ENCODE data around the gene DGUOK. TPM values are rescaled to one million over a fixed set of nuclear protein-coding genes. Genes with fewer than 3 reads are reported as not detected.

Gene DGUOK
- total RNA-seq, 2 donors from 2014 or later: 77.4 to 107 TPM

GRCh38 chr2:73921581-73921980 lies 5.1 kb upstream of the DGUOK start:
- H3K36me3 ChIP-seq: no peaks in the 10 kb centered on the region
- WGBS: 70% methylated on average over 9 of the region's 9 CpGs
- TF ChIP-seq, protein P1, sequence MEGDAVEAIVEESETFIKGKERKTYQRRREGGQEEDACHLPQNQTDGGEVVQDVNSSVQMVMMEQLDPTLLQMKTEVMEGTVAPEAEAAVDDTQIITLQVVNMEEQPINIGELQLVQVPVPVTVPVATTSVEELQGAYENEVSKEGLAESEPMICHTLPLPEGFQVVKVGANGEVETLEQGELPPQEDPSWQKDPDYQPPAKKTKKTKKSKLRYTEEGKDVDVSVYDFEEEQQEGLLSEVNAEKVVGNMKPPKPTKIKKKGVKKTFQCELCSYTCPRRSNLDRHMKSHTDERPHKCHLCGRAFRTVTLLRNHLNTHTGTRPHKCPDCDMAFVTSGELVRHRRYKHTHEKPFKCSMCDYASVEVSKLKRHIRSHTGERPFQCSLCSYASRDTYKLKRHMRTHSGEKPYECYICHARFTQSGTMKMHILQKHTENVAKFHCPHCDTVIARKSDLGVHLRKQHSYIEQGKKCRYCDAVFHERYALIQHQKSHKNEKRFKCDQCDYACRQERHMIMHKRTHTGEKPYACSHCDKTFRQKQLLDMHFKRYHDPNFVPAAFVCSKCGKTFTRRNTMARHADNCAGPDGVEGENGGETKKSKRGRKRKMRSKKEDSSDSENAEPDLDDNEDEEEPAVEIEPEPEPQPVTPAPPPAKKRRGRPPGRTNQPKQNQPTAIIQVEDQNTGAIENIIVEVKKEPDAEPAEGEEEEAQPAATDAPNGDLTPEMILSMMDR (IDR thresholded peaks at IDR 0.05): no peak
- TF ChIP-seq POLR2AphosphoS5 (IDR thresholded peaks at IDR 0.05) (no peak), POLR2A (IDR thresholded peaks at IDR 0.05) (no peak)
- no peaks in the 10 kb centered on the region for H3K4me1 ChIP-seq (replicated peaks)
- no peak for DNase-seq (ENCODE audit: low spot score)
- no peak overlapping the region for H3K4me3 ChIP-seq
- H3K27ac ChIP-seq: no peak overlapping the region
- intact Hi-C loops (cut with DNase I): no loop called here
- H3K27me3 ChIP-seq (replicated peaks; ENCODE audit: insufficient read depth): no peaks in the 10 kb centered on the region
- no peaks in the 10 kb centered on the region for H3K9me3 ChIP-seq

GRCh38 chr2:73922681-73923080 lies 4.0 kb upstream of the DGUOK start:
- Histone ChIP-seq H3K36me3 (no peaks in the 10 kb centered on the region), H3K4me3 (no peak overlapping the region), H3K27ac (no peak overlapping the region), H3K9me3 (no peaks in the 10 kb centered on the region), H3K4me1 (replicated peaks) (no peaks in the 10 kb centered on the region), H3K27me3 (replicated peaks; ENCODE audit: insufficient read depth) (no peaks in the 10 kb centered on the region)
- TF ChIP-seq POLR2A (IDR thresholded peaks at IDR 0.05) (no peak), POLR2AphosphoS5 (IDR thresholded peaks at IDR 0.05) (no peak)
- TF ChIP-seq, protein P1 (IDR thresholded peaks at IDR 0.05): no peak
- intact Hi-C loops (cut with DNase I): no loop called here
- DNase-seq (ENCODE audit: low spot score): no peak
- WGBS: 31% methylated on average over 5 of the region's 5 CpGs

DNA sequence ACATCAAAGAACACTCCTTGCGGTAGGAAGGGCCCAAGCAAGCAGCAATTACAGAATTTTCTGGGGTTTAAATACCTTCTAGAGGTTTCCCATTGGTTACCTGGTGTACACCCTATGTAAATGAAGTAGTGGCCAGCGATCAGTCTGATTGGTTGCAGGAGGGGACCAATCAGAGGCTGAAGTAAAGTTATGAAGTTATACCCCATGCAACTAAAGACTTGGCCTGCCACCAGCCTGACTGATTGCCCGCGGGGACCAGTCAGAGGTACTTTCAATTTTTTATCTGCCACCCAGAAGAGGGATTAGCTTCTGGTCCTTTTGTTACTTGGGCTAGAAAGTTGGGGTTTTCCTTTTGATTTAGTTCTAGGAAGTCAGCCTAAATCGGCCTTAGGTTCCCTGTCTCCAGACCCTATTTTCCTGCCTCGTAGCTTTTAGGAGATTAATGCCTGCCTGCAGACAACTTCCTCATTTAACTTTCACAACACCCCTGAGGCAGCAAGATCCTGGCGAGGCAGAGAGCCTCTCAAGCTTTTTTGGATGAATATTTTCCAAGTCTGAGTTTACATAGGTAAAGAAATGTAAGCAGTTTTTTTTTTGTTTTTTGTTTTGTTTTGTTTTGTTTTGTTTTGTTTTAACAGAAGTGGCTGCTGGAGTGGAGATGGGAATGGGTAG lies 1.5 kb upstream of the DGUOK start:
- H3K27me3 ChIP-seq (replicated peaks; ENCODE audit: insufficient read depth): no peaks in the 10 kb centered on the region
- intact Hi-C loops (cut with DNase I): loop anchor here (5.0 kb wide), 1 partner anchor 62 kb away; no protein-coding TSS in a partner anchor
- H3K36me3 ChIP-seq: no peaks in the 10 kb centered on the region
- WGBS: 81% methylated on average over 7 of the region's 7 CpGs
- no peak for TF ChIP-seq POLR2A (IDR thresholded peaks at IDR 0.05)
- TF ChIP-seq, protein P1 (IDR thresholded peaks at IDR 0.05): no peak
- no peak for TF ChIP-seq POLR2AphosphoS5 (IDR thresholded peaks at IDR 0.05)
- H3K4me3 ChIP-seq: no peak overlapping the region
- no peak for DNase-seq (ENCODE audit: low spot score)
- H3K27ac ChIP-seq: no peak overlapping the region
- H3K9me3 ChIP-seq: no peaks in the 10 kb centered on the region
- H3K4me1 ChIP-seq (replicated peaks): peaks cover 14% of the 10 kb centered on the region

DNA sequence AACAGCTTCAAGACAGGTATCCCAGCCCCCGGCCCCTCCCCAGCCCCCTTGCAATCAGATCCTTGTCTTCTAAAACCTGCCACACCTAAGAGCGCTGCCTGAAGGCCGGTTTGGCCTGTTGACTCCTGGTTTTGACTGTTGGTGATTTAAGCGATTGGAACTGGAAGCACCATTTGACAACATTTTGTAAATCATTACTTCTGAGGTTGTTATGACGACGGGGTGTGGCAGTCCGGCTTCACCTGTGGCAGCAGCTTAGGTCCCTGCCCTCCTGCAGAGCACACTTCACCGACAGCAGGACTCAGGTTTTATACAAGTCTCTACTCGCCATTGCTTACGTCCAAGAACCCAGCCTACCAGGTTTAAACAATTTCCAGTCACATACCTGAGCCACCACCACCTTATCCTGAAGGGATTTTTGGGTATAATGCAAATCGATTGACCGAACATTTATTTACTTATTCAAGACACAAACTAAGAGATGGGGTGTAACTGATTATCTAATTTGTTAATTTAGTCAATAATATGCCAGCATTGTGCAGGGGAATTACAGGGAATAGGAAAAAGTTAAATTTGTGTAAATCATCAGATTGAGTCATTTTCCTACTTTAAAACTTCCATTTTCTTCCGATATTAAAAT lies 707 bp upstream of the DGUOK start:
- Histone ChIP-seq H3K9me3 (no peaks in the 10 kb centered on the region), H3K4me3 (peak overlapping the region; percentile 61 to 74), H3K27ac (peak overlapping the region; percentile 89), H3K36me3 (no peaks in the 10 kb centered on the region), H3K27me3 (replicated peaks; ENCODE audit: insufficient read depth) (no peaks in the 10 kb centered on the region), H3K4me1 (replicated peaks) (peaks cover 14% of the 10 kb centered on the region)
- intact Hi-C loops (cut with DNase I): loop anchor here (5.0 kb wide), 1 partner anchor 61 kb away; no protein-coding TSS in a partner anchor
- DNase-seq (ENCODE audit: low spot score): peak; percentile 44
- TF ChIP-seq POLR2AphosphoS5 (IDR thresholded peaks at IDR 0.05): no peak
- TF ChIP-seq, protein P1 (IDR thresholded peaks at IDR 0.05): no peak
- TF ChIP-seq POLR2A (IDR thresholded peaks at IDR 0.05): no peak
- 50% methylated on average over 13 of the region's 13 CpGs for WGBS

Data from prostate gland (tissue), 2 donors.